MM.1S (cell line): Measurements from ENCODE around the gene RPUSD1.

Experiments
- DNase-seq: peaks from one replicate; pipeline ENCODE4 v3.0.0-alpha.2; 2015
- H2AFZ ChIP-seq: fragments of 300-600 bp; sonication (generic); 2 replicates; pipeline ENCODE4 v1.6.0; 2016; ENCODE audit warnings: antibody characterized with exemption, low read length
- H3F3A ChIP-seq: fragments of 300-600 bp; sonication (generic); 2 replicates; pipeline ENCODE4 v1.6.1; 2016; ENCODE audit warnings: mild to moderate bottlenecking, antibody characterized with exemption, low read length, moderate library complexity, mixed read lengths; ENCODE audit not compliant: insufficient read depth
- H3K27ac ChIP-seq: fragments of 300-600 bp; sonication (generic); 2 replicates; pipeline ENCODE4 v1.5.1; 2016; ENCODE audit warnings: mild to moderate bottlenecking, low read length
- H3K27me3 ChIP-seq: fragments of 300-600 bp; sonication (generic); replicated peaks from 2 replicates; pipeline ENCODE4 v1.6.0; 2016; ENCODE audit warnings: low read length; ENCODE audit not compliant: insufficient read depth
- H3K36me3 ChIP-seq: fragments of 300-600 bp; sonication (generic); replicated peaks from 2 replicates; pipeline ENCODE4 v1.6.1; 2016; ENCODE audit warnings: mild to moderate bottlenecking, low read length, mixed read lengths; ENCODE audit not compliant: insufficient read depth
- H3K4me1 ChIP-seq: fragments of 300-600 bp; sonication (generic); 2 replicates; pipeline ENCODE4 v1.6.1; 2016; ENCODE audit warnings: low read length, mixed read lengths
- H3K4me2 ChIP-seq: fragments of 300-600 bp; sonication (generic); 2 replicates; pipeline ENCODE4 v1.6.0; 2016; ENCODE audit warnings: low read depth, low read length
- H3K4me3 ChIP-seq: fragments of 300-600 bp; sonication (generic); 2 replicates; pipeline ENCODE4 v1.5.1; 2016; ENCODE audit warnings: low read length, mixed read lengths
- H3K79me2 ChIP-seq: fragments of 300-600 bp; sonication (generic); 2 replicates; pipeline ENCODE4 v1.6.1; 2016; ENCODE audit warnings: mixed run types, low read length, mixed read lengths
- H3K9ac ChIP-seq: fragments of 300-600 bp; sonication (generic); 2 replicates; pipeline ENCODE4 v1.6.1; 2016; ENCODE audit warnings: low read length, mixed read lengths
- H3K9me2 ChIP-seq: fragments of 300-600 bp; sonication (generic); replicated peaks from 2 replicates; pipeline ENCODE4 v1.6.1; 2016; ENCODE audit warnings: mild to moderate bottlenecking, low read length, mixed read lengths; ENCODE audit not compliant: insufficient read depth
- H3K9me3 ChIP-seq: fragments of 300-600 bp; sonication (generic); replicated peaks from 2 replicates; pipeline ENCODE4 v1.6.1; 2016; ENCODE audit warnings: mild to moderate bottlenecking, low read length, mixed read lengths; ENCODE audit not compliant: insufficient read depth
- H4K20me1 ChIP-seq: fragments of 300-600 bp; sonication (generic); 2 replicates; pipeline ENCODE4 v1.6.1; 2016; ENCODE audit warnings: mild to moderate bottlenecking, low read length, moderate library complexity, mixed read lengths; ENCODE audit not compliant: insufficient read depth
- CTCF ChIP-seq: fragments of 300-600 bp; sonication (generic); IDR thresholded peaks from 2 replicates; pipeline ENCODE4 v1.5.1; 2016; ENCODE audit warnings: antibody characterized with exemption, low read length, mixed read lengths
- EZH2 ChIP-seq: fragments of 300-600 bp; sonication (generic); optimal IDR thresholded peaks from 2 replicates; pipeline ENCODE3; 2017; ENCODE audit warnings: low read depth, mild to moderate bottlenecking, antibody characterized with exemption, low read length, mixed read lengths
- EZH2phosphoT487 ChIP-seq: fragments of 300-600 bp; sonication (generic); IDR thresholded peaks from 2 replicates; pipeline ENCODE4 v1.6.1; 2018; ENCODE audit warnings: antibody characterized with exemption, low read length

RPUSD1 gene

GRCh38 chr16:797686-798085 lies 9.5 kb upstream of the RPUSD1 start:
- no peaks in the 10 kb centered on the region for H4K20me1 ChIP-seq
- no peaks in the 10 kb centered on the region for H3K36me3 ChIP-seq
- H3K9me2 ChIP-seq = no peaks in the 10 kb centered on the region
- no peak for DNase-seq
- H3K27ac ChIP-seq = no peak overlapping the region
- H3K4me1 ChIP-seq = no peaks in the 10 kb centered on the region
- TF ChIP-seq CTCF = no peak
- H3K4me3 ChIP-seq = no peak overlapping the region
- no peak overlapping the region for H2AFZ ChIP-seq
- H3K27me3 ChIP-seq = peaks cover 12% of the 10 kb centered on the region; the same call in 1 of the 2 replicates
- H3K4me2 ChIP-seq = no peak overlapping the region
- H3K9me3 ChIP-seq = no peaks in the 10 kb centered on the region
- H3K9ac ChIP-seq = no peak overlapping the region
- no peaks in the 10 kb centered on the region for H3F3A ChIP-seq
- H3K79me2 ChIP-seq = no peaks in the 10 kb centered on the region

- no peak overlapping the region for H3K4me2 ChIP-seq
- no peak overlapping the region for H3K27ac ChIP-seq
- H3K36me3 ChIP-seq = no peaks in the 10 kb centered on the region
- no peaks in the 10 kb centered on the region for H3K9me3 ChIP-seq
- no peak overlapping the region for H2AFZ ChIP-seq
- H3K4me3 ChIP-seq = no peak overlapping the region
- H3K4me1 ChIP-seq = no peaks in the 10 kb centered on the region
- DNase-seq = no peak
- H4K20me1 ChIP-seq = no peaks in the 10 kb centered on the region
- H3F3A ChIP-seq = no peaks in the 10 kb centered on the region
- H3K9me2 ChIP-seq = no peaks in the 10 kb centered on the region
- H3K27me3 ChIP-seq = peaks cover 12% of the 10 kb centered on the region; the same call in 1 of the 2 replicates
- no peak overlapping the region for H3K9ac ChIP-seq
- H3K79me2 ChIP-seq = no peaks in the 10 kb centered on the region
- no peak for TF ChIP-seq EZH2
- no peak for TF ChIP-seq EZH2phosphoT487
- TF ChIP-seq CTCF = no peak
Measured at GRCh38 chr16:797120-797420, 8.9 kb upstream of the RPUSD1 start.

- Histone ChIP-seq H4K20me1 (no peaks in the 10 kb centered on the region), H3K4me2 (no peak overlapping the region), H3F3A (no peaks in the 10 kb centered on the region), H3K27ac (no peak overlapping the region), H3K27me3 (peaks cover 6% of the 10 kb centered on the region; the same call in 1 of the 2 replicates), H3K4me3 (no peak overlapping the region), H3K9me3 (no peaks in the 10 kb centered on the region), H3K9ac (no peak overlapping the region), H3K9me2 (no peaks in the 10 kb centered on the region), H3K79me2 (no peaks in the 10 kb centered on the region), H3K36me3 (no peaks in the 10 kb centered on the region), H3K4me1 (no peaks in the 10 kb centered on the region), H2AFZ (no peak overlapping the region)
- DNase-seq = no peak
- no peak for TF ChIP-seq EZH2phosphoT487
- no peak for TF ChIP-seq EZH2
Measured at GRCh38 chr16:796296-797119, 8.3 kb upstream of the RPUSD1 start.

GRCh38 chr16:795580-796229 lies 7.5 kb upstream of the RPUSD1 start:
- Histone ChIP-seq H3K27me3 (no peaks in the 10 kb centered on the region), H3K9me2 (no peaks in the 10 kb centered on the region), H3K4me1 (no peaks in the 10 kb centered on the region), H3K4me3 (no peak overlapping the region), H3F3A (no peaks in the 10 kb centered on the region), H3K9ac (no peak overlapping the region), H3K79me2 (no peaks in the 10 kb centered on the region; the same call in 1 of the 2 replicates), H3K36me3 (no peaks in the 10 kb centered on the region; the same call in 1 of the 2 replicates), H4K20me1 (no peaks in the 10 kb centered on the region), H2AFZ (no peak overlapping the region), H3K9me3 (no peaks in the 10 kb centered on the region), H3K27ac (no peak overlapping the region), H3K4me2 (no peak overlapping the region)
- TF ChIP-seq EZH2 (no peak), CTCF (no peak), EZH2phosphoT487 (no peak)
- no peak for DNase-seq
